Measurements from ENCODE around the gene TRERF1.

GRCh38 chr6:42302411-42302810 is 149.3 kb downstream of the TRERF1 start:
- TF ChIP-seq CTCF (IDR thresholded peaks at IDR 0.05) (no peak), POLR2A (IDR thresholded peaks at IDR 0.05) (no peak)
